Stimulated activated CD4-positive, alpha-beta T cell treated with anti-CD3 and anti-CD28 coated beads, Interleukin-15, amount 100 ng/mL, for 24 hours (primary cell): ENCODE measurements around the gene MYO5B.

ENCODE experiments used
- DNase-seq: peaks from one replicate; pipeline ENCODE4 v3.0.0-alpha.2; 2020

Gene MYO5B

DNA sequence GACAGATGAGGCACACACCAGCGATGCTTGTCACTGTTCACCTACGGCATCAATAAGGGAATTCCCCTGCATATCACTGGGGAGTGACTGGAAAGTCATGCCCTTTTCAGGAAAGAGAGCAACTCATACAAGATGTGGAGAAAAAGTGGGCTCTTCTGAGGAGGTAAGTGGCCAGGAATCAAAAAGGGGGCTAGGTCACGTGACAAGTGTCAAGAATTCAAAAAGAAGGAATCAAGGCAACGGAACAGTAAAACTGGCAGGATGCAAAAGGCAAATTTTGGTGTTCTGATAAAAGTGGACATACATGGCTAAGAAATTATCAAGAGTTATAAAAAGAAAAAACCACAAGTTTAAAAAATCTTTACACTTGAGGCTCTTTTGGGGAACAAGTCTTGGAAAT, 190.9 kb downstream of the MYO5B start:
- DNase-seq = no peak

DNA sequence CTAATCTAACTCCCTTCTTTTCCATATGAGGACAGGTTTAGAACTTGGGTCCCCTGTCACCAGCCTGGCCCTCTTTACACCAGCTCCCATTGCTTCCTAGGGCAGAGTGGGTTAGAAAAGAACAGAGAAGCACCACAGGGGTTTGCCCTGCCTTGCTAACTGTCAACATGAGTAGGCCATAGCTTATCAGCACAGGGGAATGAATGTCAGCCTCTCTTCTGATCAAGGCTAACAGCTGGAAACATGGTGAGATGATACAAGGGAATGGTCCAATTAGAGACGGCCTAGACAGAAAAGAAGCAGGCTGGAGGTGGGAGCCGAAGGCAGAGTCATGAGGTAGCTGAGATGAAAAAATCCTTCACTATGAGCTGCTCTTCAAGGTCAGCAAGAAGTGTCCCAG, 192.2 kb downstream of the MYO5B start:
- DNase-seq = no peak

DNA sequence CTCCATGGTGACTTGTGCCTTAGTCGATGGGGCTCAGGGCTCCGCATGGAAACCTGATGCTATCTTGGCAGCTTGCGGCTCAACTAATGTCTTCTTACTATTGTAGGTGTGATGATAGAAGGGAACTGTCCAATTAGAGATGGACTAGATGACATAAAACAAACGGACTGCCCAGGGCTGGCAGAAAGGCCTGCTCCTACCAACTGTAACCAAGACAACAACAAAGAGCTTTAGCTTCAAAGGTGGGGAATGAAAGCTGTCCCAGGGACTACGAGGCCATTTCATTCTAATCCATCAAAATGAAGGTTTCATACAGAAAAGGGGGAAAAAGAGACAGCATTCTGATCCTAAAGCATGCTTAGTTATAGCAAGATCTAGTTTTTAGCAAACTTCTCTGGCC, 194.7 kb downstream of the MYO5B start:
- DNase-seq = no peak

DNA sequence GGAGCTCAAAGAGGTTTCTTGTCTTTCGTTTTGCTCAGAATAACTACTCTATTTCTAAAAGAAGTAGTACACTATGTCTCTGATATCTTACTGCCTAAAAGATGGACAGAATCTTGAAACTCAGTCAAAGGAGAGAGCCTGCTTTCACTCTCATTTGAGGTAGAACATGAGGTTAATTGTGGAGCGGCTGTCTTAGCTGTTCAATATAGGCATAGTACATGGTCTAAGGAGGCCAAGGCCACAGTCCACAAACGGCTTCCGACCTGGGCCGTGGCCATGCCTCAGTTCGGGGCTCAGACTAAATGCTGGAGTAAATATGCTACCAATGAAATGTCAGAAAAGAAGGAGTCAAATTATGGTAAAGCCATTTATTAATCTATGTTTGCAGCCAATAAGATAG, 195.8 kb downstream of the MYO5B start:
- DNase-seq = no peak

DNA sequence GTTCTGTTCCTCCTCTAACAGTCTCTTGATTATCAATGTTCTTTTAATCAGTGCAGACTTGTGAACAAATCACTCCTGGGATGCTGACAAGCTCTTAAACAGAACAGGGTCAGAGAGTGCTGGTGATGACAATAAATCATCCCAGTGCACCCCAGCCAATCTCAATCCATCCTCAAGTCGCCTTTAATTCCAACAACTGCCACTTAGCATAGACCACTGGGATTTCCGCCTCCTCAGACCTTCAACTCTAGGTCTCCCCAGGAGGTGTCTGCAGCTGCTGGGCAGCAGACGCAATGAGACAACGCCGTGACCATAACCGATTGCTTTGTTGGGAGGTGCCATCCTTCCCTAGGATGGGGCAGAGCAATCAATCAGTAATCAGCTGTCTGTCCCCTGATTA, 197.4 kb downstream of the MYO5B start:
- no peak for DNase-seq

DNA sequence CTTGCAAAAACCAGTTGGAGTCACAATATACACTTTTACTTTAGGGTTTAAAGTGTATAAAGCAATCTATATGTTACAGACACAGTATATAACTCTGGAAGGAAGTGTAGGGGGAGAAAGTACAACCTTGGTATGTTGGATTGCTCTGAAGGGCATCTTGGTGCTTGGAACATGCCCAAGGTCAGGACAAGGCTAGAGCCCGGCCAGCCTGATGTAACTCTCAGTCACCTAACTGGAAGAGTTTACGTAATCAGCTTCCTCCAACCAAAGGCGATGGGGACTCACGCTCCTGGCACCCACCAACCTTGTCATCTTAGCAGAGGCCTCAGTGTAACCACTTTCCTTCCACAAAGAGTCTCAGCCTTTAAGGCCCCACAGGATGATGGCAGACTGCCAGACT, 200.5 kb downstream of the MYO5B start:
- no peak for DNase-seq

DNA sequence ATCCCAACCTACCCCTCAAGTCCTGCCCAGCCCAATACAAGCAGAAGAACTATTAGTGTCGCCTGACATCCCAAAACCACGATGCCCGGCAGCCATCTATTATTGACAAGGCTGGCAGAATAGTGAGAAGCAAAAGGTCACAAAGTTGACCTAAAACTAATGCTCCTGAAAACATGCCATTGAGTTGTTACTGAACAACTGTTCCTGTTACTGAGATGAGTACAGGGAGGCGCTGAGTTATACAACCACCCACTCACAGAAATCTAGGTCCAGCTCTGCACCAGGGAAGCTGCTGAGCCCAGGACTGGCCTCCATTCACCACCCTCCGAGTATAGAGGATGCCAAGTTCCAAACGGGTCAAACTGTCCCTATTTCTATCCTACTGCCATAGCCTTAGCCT, 201.6 kb downstream of the MYO5B start:
- DNase-seq = no peak

DNA sequence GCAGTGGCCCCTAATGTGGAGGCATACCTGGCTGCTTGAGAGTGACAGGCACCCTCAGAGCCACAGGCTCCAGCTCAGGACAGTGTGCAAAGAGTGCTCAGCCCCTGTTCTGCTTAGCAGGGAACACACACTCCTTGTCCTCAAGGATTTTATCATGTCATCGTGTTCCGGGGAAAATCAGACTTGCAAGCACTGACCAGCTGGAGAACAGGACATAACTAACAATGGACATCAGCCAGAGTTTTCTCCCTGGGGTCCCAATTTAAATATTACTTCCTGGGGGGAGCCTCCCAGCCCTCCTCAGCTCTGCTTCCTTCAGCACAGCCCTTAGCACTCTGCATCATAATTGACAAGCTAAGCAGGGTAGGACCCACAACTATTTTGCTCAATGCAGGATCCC, 206.2 kb downstream of the MYO5B start:
- no peak for DNase-seq

DNA sequence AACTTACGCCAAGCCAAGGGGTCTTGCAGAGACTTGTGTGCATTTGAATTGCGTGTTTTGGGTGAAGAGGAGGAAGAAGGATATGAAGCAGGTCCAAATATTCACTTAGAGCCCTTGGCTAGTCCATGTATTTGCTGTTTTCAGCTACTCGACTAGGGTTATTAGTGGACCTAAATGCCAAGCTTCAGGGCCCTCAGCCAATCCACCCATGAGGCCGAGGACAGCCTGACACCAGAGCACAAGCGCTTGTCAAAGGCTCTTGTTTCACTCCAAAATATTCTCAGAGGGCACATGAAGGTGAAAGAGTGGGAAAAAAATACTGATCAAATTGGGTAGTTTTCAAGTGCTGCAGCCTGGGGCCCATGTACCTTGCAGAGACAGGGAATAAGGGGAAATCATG, 206.8 kb downstream of the MYO5B start:
- DNase-seq = no peak

DNA sequence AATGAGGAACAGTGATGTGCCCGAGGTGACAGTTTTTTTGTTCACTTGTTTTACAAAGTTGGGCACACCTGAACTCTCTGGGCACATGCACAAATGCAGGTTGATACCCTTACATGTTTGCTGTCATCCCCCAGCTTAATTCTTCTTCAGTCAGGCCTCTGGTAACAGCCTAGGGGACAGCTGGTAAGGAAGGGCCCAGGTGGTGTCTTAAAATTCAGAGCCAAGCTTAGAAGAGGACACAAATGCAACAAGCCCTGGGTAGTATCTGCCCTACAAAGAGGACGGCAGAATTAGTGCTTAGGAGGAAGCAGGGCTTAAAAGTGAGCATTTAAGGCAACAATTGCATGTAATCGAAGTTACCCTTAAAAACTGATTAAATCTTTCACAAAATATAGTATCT, 209.7 kb downstream of the MYO5B start:
- DNase-seq = no peak

DNA sequence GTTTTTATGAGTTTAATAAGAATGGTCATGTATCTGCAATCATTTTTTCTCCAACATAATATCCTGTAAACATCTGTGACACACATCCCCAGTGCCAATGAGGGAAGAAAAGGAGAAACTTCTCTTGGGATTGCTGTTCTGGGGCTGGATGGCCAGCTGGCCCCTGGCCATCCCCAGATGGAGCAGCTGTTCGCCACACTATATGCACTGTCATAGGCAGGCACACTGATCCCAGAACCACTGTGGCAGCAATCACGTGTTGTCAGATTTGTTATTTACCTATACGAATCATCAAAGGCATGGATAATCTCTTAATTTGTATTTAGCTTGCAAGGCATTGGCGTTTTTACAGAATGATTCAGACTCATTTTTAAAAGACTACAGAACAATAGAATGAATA, 214.1 kb downstream of the MYO5B start:
- no peak for DNase-seq

DNA sequence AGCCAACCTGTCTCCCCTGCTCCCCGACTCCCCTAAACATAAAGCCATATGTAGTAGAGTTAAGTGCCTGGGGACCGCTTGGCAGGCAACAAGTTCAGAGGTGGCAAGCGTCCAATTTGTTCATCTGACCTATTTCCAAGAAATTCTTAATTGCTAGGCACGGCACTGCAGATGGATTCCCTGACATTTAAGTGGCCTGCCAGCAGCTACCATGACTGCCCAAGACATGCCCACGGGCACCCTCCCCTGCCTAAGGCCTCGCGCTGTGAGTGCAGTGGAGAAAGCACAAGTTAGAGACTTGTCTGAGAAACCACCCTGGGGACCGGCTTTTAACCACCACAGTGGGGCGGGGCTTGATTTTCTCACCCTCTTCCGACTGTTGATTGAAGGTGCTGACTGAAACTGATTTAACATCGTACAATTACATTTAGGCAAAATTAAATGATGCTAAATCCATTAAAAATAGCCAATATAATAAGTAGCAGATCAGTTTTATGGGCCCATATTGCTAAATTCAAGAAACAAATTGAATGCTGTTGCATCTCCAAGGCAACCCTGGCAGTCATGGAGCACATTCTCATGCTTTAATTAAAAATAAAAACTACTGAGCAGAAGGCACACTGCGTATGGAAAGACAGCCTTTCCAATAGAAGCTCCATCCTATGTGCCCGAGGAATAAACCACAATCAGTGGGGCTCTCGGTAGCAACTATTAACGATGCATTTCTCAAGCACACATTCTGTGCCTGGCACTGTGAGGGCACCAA, 218.0 kb downstream of the MYO5B start:
- DNase-seq = no peak

DNA sequence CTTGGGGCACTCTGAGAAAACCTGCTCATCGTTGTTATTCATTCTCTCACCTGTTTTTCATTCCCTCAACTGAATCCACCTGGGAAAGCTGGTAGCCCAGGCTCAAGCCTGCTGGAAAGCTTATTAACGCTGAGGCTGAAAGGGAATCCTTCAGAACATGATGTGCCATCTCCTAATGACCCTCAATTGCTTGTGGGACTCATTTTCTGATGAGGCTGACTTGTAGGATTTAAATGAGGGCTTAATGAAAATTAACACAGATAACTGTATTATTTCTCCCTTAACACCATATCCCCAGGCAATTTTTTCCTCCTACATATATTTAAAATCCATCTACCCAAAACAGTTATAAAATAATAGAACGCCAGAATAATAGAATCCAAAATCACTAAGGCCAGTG, 218.9 kb downstream of the MYO5B start:
- no peak for DNase-seq

DNA sequence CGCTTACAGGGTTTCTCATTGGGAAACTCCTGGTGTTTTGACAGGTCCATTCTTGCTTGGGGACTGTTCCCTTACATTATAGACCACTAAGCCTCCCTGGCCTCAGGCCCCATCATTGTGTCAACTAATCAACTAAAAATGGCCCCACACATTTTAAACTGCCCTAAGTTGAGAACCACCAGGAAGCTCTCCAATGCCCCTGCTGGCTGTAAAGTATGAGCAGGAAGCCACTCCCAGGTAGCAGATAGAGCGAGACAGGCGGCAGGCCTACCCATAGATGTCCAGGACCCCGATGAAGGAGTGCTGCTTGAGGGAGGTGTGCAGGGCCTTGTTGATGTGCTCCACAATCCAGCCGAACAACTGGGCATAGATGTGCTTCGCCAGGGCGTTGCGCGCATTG, 220.9 kb downstream of the MYO5B start:
- DNase-seq = no peak

DNA sequence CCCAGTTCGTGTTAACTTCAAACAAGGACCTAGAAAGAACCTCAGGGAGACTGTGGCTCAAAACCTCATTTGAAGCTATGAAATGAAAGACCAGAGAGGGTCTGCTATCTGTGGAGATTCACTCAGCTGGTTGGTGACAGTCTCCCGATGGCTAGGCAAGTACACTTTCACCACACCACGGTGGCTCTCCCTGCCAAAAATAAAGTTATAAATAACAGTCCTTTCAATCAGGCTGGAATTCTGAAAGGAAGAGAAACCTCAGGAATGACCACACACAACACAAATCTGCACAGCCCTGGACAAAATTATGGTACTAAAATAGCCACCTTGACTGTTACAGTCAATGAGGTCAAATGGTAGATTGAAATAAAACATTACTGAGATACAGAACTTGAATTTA, 221.4 kb downstream of the MYO5B start:
- no peak for DNase-seq

DNA sequence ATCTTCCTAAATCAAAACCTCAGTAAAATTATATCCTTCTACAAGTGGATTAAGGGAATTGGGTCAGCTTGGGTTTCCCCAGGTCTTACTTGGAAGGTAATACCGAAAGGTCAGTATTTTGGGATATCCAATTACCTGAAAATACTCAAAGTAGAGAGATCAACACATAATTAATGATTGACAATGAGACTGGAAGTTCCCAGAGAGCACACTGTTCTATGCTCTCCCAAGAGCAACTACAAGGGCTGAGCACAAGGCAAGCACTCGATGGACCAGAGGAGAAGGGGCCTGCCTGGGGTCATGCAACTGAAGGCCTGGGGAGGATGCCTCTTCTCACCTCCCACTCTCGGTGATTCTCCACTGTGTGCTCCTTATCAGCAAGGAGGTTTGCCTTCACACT, 222.4 kb downstream of the MYO5B start:
- DNase-seq = no peak

DNA sequence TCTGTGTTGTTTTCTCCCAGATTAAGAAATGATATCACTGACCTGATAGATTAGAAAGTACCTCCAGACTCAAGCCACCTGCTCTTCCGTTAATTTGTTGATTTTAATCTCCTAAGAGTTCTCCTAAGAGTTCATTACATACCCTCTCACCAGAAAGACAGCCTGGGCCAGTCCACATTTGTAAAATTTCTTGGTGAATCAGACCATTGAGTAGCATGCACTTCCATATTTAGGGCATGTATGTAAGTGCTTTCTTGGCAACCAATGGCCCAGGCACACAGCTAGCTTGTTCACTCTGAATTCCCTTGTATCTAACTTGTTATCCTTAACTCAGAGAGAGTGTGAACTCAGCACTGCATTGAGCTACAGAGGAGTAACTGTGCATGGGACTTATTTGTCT, 223.5 kb downstream of the MYO5B start:
- no peak for DNase-seq

DNA sequence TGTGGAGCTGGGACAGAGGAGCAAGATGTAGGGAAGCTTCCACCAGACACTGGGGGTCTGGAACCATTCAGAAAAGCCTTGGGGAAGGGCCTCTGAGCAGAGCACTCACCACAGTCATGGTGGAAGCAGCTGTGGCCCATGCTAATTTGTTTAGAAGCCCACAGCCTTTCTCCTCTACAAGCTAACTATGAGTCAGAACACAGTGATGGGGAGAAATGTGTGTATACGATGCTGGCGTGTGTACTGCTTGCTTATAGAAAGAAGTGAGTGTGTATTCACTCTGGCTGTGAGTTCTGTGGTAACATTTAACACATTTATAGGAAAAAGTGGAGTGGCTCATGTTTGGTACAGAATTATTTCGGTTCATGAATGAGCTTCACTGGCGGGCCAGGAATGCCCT, 224.6 kb downstream of the MYO5B start:
- no peak for DNase-seq

DNA sequence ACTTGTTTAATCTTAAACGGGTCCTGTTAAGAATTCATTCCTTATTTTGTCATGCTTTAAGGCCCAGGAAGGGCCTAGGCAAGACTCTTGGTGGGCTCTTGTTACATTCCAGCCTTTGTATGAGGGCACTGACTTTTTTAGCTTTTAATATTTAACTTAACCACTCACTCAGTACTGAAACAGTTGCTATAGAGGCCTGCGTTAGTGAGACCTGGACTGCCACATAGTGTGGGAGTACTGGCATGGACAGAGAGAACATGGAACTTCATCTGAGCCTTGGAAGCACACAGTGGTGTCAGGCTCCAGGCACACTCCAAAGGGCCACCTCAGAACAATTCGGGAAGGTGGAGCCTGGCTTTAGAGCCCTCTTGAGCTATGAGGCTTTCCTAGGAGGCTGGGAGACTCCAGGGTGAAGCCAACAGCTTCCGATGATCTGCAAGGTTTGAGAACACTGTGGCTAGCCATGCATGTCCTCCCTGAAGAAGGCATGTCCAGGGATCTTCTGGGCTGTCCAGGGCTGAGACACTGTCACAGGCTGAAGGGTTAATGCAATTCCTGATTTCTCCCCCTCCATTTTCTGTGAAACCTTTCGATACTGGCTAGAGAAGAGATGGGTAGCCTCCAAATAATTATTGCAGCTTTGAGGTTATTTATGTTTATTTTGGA, 226.2 kb downstream of the MYO5B start:
- no peak for DNase-seq

DNA sequence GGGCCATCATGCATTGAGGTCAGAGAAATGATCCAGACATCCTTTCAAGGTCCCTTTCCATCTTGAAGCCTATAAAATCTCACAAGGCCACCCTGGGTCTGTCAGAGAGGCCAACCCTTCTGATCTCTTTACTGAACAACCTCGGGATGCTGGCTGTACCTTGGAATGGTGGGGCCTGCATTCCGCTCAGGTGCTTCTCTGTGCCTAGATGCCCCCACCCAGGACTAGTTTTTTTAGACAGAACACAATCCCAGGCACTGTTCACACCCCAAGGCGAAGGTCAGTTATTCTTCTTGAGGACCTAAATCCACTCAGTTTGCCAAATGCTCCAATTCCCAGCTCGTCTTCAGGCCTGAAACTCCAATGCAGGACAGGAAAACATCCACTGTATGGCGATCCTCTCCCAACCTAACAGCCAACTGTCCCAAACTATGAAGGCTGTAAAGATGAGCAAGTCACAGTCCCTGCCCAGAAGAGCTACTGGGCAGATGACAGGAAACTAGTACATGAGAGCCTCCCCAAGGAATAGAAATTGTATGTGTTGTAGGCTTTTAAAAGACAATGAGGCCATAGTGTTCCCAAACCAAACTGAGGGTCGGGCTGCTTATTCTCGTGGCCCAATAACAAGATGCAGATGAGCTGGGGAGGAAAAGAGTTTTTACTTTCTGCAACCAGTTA, 227.2 kb downstream of the MYO5B start:
- DNase-seq = no peak

DNA sequence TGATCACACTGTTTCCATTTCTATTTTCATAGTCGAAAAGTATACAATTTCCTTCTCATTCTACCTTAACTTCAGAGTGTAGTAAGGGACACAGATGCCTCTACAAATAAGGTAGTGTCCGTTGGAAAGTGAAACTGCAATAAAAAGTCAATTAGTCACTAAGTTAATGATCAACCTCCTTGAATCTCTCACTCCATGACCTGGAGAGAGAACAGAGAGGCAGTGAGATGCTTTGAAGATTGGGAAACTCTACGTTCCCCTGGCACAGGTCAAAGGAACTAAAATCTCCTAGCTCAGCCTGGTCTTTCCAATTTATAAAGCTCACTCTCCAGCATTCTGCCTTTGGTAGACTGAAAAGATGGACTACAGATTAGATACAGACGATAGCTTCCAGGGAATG, 227.8 kb downstream of the MYO5B start:
- no peak for DNase-seq

DNA sequence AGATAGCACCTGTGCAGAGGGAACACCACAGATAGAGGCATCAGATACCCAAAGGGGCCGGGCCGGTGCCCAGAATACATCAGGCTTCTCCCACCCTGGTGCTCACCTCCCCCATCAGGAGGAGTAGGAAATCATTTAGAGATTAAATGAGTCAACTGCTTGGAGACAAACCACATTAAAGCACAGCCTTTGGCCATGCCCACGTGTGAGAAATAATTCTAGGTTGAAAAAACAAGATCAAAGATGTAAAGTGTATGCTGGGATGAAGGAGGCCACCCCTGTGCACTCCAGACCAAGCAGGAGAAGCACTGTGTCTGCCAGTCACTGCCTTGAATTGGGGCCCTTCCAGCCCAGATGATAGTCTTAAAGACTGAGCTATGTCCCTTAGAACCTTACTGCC, 228.9 kb downstream of the MYO5B start:
- no peak for DNase-seq

DNA sequence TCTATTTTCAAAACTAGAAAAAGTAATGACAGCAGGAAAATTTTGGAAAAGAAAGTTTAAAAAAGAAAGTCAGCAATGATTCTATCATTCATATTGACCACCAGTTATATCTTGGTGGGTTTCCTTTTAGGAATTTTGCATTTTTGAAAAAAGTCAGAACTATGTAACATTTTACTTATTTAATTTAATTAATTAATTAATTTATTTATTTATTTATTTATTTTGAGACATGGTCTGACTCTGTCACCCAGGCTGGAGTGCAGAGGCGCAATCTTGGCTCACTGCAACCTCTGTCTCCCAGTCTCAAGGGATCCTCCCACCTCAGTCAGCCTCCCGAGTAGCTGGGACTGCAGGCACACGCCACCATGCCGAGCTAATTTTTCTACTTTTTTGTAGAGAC, 231.7 kb downstream of the MYO5B start:
- no peak for DNase-seq

DNA sequence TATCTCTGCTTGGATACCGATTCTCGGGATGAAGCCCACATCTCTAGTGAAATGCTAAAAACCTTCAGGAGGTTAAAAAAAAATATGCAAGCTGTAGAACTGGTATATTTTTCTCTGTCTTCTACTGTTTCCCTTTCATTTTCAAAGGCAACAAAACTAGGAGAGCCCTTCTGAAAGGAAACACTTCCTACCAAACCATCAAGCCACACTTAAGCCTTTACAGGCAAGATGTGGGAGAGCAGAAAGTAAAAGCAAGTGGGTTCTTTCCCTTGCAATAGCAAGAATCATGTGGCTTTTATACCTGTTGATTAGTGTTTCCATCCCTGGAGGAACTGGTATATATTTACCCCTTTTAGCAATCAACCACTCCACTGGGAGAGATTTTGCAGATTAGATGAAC, 233.7 kb downstream of the MYO5B start:
- no peak for DNase-seq

DNA sequence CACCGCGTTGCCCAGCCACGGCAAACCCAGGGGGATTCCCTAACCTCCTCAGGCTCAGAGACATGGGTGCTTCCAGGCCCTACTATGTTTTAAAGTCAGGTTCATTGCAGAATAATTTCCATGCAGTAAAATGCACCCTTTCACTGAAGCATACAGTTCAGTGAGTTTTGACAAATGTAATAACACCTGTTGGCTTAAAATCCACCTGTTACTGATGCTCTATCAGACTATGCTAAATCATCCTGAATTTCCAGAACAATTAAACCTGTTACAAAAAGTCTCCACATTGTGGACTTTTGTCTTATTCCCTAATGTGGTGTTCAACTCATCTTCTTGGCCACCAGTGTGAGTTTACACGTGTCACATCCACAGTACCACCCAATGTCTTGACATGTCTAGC, 234.6 kb downstream of the MYO5B start:
- no peak for DNase-seq
